Parathyroid adenoma (tissue), 2 donors: Measurements from ENCODE around the gene LMO3.

ENCODE experiments used
- H2AFZ ChIP-seq: fragments of 300-600 bp; sonication (generic); one replicate; pipeline ENCODE4 v1.7.0; 2017; ENCODE audit warnings: antibody characterized with exemption, mild to moderate bottlenecking
- H3K27ac ChIP-seq: fragments of 300-600 bp; sonication (generic); one replicate; pipeline ENCODE4 v1.7.0; 2017
- H3K27me3 ChIP-seq: fragments of 300-600 bp; sonication (generic); one replicate; pipeline ENCODE4 v1.7.0; 2017; ENCODE audit warnings: low read length; ENCODE audit not compliant: control insufficient read depth, insufficient read depth
- H3K36me3 ChIP-seq: fragments of 300-600 bp; sonication (generic); one replicate; pipeline ENCODE4 v1.7.0; 2017; ENCODE audit warnings: low read length; ENCODE audit not compliant: control insufficient read depth, insufficient read depth
- H3K4me1 ChIP-seq: fragments of 300-600 bp; sonication (generic); one replicate; pipeline ENCODE4 v1.7.0; 2017; ENCODE audit warnings: control low read depth
- H3K4me2 ChIP-seq: fragments of 300-600 bp; sonication (generic); one replicate; pipeline ENCODE4 v1.7.0; 2017; ENCODE audit warnings: low read length
- H3K4me3 ChIP-seq: fragments of 300-600 bp; sonication (generic); one replicate; pipeline ENCODE4 v1.7.0; 2017; ENCODE audit warnings: low read depth, low read length
- H3K79me2 ChIP-seq: fragments of 300-600 bp; sonication (generic); one replicate; pipeline ENCODE4 v1.7.0; 2017; ENCODE audit warnings: control low read depth
- H3K9ac ChIP-seq: fragments of 300-600 bp; sonication (generic); one replicate; pipeline ENCODE4 v1.7.0; 2017; ENCODE audit warnings: mild to moderate bottlenecking
- H3K9me3 ChIP-seq: fragments of 300-600 bp; sonication (generic); one replicate; pipeline ENCODE4 v1.7.0; 2017; ENCODE audit warnings: low read length; ENCODE audit not compliant: control insufficient read depth
- TF ChIP-seq, protein P1 (sequence below): fragments of 300-600 bp; sonication (generic); IDR thresholded peaks from one replicate; pipeline ENCODE4 v1.7.0; 2017; ENCODE audit warnings: antibody characterized with exemption, mild to moderate bottlenecking
- donor health status: primary hyperparathyroidism.

Gene LMO3

DNA sequence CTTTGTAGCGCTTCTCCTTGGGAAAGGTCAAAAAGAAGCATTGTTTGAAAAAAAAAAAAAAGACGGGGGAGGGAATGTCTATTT is at the start of gene LMO3:
TSS of gene LMO3 (minus strand) at position 46 of the 84 bp plus-strand sequence. CDS start 5,302 bp downstream, outside the sequence.
- Histone ChIP-seq H3K4me1 (no peaks in the 10 kb centered on the region), H3K4me2 (peak within 1 kb of the TSS; percentile 65), H3K27ac (no peak within 1 kb of the TSS), H3K4me3 (peak within 1 kb of the TSS; percentile 49), H3K9ac (no peak within 1 kb of the TSS), H3K79me2 (no peaks in the 10 kb centered on the region), H3K9me3 (no peaks in the 10 kb centered on the region), H3K36me3 (no peaks in the 10 kb centered on the region), H3K27me3 (no peaks in the 10 kb centered on the region), H2AFZ (peak within 1 kb of the TSS; percentile 62)
- TF ChIP-seq, protein P1, sequence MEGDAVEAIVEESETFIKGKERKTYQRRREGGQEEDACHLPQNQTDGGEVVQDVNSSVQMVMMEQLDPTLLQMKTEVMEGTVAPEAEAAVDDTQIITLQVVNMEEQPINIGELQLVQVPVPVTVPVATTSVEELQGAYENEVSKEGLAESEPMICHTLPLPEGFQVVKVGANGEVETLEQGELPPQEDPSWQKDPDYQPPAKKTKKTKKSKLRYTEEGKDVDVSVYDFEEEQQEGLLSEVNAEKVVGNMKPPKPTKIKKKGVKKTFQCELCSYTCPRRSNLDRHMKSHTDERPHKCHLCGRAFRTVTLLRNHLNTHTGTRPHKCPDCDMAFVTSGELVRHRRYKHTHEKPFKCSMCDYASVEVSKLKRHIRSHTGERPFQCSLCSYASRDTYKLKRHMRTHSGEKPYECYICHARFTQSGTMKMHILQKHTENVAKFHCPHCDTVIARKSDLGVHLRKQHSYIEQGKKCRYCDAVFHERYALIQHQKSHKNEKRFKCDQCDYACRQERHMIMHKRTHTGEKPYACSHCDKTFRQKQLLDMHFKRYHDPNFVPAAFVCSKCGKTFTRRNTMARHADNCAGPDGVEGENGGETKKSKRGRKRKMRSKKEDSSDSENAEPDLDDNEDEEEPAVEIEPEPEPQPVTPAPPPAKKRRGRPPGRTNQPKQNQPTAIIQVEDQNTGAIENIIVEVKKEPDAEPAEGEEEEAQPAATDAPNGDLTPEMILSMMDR, result no peak

DNA sequence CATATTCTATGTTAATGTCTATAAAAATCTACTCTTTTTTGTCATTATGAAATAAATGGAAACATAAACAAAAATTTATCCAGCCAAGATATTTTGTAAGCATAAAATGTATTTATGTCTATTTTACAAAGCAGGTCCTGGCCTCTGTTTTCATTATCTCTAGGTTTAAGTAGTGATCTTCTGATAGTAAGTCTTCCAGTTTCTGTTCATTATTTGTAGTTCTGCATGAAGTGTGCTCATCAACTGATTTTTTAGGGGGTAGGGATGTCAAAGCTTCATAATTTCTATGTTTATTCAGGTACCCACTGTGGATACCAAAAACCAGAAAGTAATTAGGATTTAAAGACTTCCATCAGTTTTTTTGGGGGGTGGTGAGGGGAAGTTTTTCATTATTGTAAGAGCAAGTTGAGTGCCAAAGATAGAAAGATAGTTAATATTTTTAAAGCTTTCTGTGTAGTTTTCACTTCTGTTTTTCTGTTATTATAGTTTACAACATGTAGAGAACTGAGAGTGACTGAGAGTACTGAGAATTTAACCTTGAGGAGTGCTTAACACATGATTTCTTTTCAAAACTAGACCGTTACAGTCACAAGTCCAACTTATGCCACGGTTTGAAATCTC is 30.6 kb upstream of the LMO3 start:
- Histone ChIP-seq H3K36me3 (no peaks in the 10 kb centered on the region), H3K79me2 (no peaks in the 10 kb centered on the region), H3K4me2 (no peak overlapping the region), H3K27ac (no peak overlapping the region), H3K4me3 (no peak overlapping the region), H3K4me1 (no peaks in the 10 kb centered on the region), H3K9me3 (no peaks in the 10 kb centered on the region), H3K9ac (no peak overlapping the region), H2AFZ (no peak overlapping the region), H3K27me3 (no peaks in the 10 kb centered on the region)
- TF ChIP-seq, protein P1, result no peak

GRCh38 chr12:16634786-16635185 is 28.8 kb upstream of the LMO3 start:
- H3K9ac ChIP-seq, result no peak overlapping the region
- TF ChIP-seq, protein P1, result no peak
- no peaks in the 10 kb centered on the region for H3K27me3 ChIP-seq
- no peaks in the 10 kb centered on the region for H3K9me3 ChIP-seq
- no peaks in the 10 kb centered on the region for H3K79me2 ChIP-seq
- H3K4me1 ChIP-seq, result no peaks in the 10 kb centered on the region
- H3K4me2 ChIP-seq, result no peak overlapping the region
- H3K27ac ChIP-seq, result no peak overlapping the region
- H3K36me3 ChIP-seq, result no peaks in the 10 kb centered on the region
- no peak overlapping the region for H2AFZ ChIP-seq
- H3K4me3 ChIP-seq, result no peak overlapping the region

DNA sequence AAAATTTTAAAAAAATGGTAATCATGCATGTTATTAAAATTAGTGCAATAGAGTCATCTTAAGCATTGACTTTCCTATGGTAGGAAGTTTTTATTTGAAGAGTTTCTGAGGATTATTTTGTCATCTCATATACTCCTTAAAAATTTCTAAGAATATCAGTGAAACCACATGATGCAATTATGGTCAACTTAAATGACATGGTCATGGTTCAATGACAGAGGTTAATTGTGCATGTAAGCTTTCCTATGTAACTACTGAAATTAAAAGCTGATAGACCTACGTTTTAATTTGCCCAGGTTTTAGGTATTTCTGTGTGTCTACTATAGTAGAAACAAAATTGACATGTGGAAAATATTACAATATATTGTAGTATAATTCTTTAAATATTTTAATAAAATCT is 21.0 kb upstream of the LMO3 start:
- TF ChIP-seq, protein P1, result no peak

DNA sequence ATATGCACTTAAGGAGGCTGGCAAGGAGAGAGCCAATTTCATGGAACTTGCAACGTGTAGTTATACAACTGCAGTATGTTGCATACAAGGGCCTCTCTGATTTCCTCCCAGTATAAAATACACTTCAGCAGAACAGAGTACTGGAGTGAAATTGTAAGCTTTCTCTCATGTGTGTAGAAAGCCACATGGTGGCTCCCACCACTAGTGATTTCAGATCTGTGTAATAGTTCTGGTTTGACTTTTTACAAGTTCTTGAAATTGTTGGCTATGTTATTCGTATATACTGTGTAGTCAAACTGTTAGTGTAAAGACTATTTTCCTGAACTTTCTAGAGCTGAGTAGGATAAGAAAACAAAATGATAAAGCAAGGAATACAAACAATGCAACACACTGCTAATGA is 16.4 kb upstream of the LMO3 start:
- Histone ChIP-seq H3K4me2 (no peak overlapping the region), H3K79me2 (no peaks in the 10 kb centered on the region), H2AFZ (no peak overlapping the region), H3K27me3 (no peaks in the 10 kb centered on the region), H3K9ac (no peak overlapping the region), H3K27ac (no peak overlapping the region), H3K4me3 (no peak overlapping the region), H3K4me1 (no peaks in the 10 kb centered on the region), H3K36me3 (no peaks in the 10 kb centered on the region), H3K9me3 (no peaks in the 10 kb centered on the region)
- TF ChIP-seq, protein P1, result no peak

More for the DNA sequence above, 21.0 kb upstream of the LMO3 start:
- H3K4me3 ChIP-seq, result no peak overlapping the region
- H3K9me3 ChIP-seq, result no peaks in the 10 kb centered on the region
- H3K36me3 ChIP-seq, result no peaks in the 10 kb centered on the region
- no peaks in the 10 kb centered on the region for H3K27me3 ChIP-seq
- H3K4me2 ChIP-seq, result no peak overlapping the region
- H3K27ac ChIP-seq, result no peak overlapping the region
- H3K4me1 ChIP-seq, result no peaks in the 10 kb centered on the region
- H3K9ac ChIP-seq, result no peak overlapping the region
- no peak overlapping the region for H2AFZ ChIP-seq
- H3K79me2 ChIP-seq, result no peaks in the 10 kb centered on the region
